GM21526 (cell line): ENCODE data around the gene NKAIN2.
"Not testable (repeated sequence)": the region's sequence is repeated elsewhere in the genome, so short reads cannot be mapped to it uniquely, and the experiment has no call there.

ENCODE experiments used
- ATAC-seq: cut with Tn5 transposase; IDR thresholded peaks from one replicate; pipeline ENCODE4 v1.9.1; 2021; ENCODE audit warnings: moderate library complexity; ENCODE audit not compliant: unreplicated experiment, low FRiP score

NKAIN2 gene

GRCh38 chr6:124400261-124400999 lies 596.8 kb downstream of the NKAIN2 start:
- ATAC-seq, result no peak

DNA sequence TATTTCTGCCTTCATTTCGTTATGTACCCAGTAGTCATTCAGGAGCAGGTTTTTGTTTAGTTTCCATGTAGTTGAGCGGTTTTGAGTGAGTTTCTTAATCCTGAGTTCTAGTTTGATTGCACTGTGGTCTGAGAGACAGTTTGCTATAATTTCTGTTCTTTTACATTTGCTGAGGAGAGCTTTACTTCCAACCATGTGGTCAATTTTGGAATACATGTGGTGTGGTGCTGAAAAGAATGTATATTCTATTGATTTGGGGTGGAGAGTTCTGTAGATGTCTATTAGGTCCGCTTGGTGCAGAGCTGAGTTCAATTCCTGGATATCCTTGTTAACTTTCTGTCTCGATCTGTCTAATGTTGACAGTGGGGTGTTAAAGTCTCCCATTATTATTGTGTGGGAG lies 606.8 kb downstream of the NKAIN2 start:
- ATAC-seq, result not testable (repeated sequence)

- ATAC-seq, result not testable (repeated sequence)
These were observed 609.0 kb downstream of the NKAIN2 start for GRCh38 chr6:124412657-124413056.

- ATAC-seq, result no peak
These were observed 616.6 kb downstream of the NKAIN2 start for GRCh38 chr6:124420116-124420840.

DNA sequence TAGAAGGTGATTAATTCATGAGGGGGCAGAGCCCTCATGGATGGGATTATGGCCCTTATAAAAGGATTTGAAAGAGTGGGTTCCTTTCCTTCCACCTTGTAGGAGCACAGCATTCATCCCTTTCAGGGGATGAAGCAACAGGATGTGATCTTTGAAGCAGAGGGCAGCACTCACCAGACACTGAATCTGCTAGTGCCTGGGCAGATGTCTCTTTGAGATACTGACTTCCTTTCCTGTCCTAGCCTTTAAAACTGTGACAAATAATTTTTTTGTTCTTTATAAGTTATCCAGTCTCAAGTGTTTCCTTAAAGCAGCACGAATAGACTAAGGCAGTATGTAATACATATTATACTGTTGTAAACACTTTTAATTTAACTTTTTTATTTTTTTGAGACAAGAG lies 620.0 kb downstream of the NKAIN2 start:
- ATAC-seq, result no peak

DNA sequence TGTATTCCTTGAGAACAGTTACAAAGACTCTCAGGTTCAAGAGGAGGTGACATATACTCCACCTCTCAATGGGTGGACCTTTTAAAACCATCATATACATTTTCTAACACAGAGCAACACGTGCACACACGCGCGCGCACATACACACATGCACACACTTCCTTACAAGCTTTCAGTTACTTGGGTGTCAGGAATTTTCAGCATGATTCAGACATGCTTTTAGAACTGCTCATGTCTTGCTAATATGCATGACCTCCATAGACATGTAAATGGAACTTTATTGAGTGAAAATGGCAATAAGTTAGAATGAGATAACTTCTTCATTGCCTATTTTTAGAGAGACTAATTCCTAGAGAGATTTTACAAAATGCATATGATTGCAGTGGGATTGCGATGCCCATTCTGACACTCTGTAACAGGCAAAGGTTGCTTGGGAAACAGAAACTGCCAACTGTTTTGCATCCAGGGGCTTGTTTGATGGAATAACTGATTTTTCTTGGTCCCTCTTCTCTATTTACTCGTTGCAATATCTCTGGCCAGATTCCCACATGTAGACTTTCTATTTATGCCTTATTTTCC lies 627.2 kb downstream of the NKAIN2 start:
- no peak for ATAC-seq

- no peak for ATAC-seq
These were observed 629.0 kb downstream of the NKAIN2 start for GRCh38 chr6:124432620-124433019.

DNA sequence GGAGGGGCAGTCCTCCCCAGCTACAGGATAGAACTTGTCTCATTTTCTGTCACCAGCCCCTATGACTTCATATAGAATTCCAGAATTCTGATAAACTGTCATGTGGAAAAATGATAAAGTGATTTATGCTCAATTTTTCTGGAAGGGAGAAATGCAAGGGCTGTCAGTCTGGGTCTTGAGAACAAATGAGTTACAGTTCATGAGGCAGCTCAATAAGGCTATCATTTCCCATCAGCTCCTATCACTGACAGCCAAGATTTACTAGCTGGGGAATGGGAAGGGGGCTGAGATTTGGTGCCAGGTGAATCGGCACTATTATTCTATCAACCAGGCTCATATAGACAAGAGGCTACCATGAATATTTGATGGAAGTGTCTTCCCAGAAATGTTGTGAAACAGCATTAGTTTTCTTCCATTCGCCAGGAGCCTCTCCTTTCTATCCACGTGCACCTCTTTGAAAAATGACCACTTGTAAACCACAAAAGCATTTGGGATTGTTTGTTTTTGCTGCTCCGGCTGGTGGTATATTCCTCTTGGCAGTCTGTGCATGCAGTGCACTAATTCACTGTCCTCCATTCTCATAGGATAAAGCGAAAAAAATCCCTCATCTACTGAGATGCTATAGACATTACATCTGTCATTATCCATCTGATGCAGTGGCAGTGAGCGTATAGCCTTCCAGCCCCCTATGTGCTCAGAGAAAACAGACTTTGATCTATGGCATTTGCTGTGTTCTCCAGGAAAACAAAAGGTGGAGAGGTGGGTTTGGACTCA lies 629.9 kb downstream of the NKAIN2 start:
- ATAC-seq, result no peak

DNA sequence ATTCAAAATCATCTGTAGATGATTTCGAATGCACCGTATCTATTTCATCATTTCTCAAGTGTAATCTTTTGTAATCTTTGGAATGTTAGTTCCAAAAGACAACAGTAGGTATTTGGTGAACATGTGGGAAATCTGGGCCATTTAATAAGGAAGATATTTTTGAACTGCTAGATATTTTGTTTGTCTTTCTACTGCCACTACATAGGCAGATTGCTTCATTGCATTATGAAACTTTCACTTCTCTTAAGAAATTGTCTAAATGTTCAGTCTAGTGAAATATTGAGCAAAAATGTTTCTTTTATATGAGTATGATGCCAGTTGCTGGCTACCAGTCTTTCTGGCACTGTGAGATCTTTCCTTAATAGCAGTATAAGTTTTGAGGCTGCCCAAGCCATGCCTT lies 630.8 kb downstream of the NKAIN2 start:
- ATAC-seq, result no peak

- ATAC-seq, result no peak
These were observed 633.1 kb downstream of the NKAIN2 start for GRCh38 chr6:124436803-124437202.

- no peak for ATAC-seq
These were observed 634.9 kb downstream of the NKAIN2 start for GRCh38 chr6:124438546-124439065.

DNA sequence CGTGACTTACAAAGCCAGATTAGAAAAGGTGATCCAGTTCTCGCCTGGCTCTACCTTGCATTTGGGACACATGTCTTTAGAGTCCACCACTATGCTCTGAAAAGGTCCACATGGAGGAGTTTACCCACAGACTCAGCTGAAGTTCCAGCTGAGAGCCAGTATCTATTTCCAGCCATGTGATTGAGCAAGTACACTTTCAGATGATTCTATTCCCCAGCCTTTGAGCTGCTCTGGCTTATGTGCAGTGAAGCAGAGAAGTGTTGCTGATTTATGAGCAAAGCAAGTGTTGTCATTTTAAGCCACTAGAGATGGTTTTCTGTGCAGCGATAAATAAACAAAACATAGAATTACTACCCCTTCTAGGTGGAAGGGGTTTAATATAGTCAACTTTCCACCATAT lies 637.8 kb downstream of the NKAIN2 start:
- ATAC-seq, result no peak

GRCh38 chr6:124443541-124443940 lies 639.9 kb downstream of the NKAIN2 start:
- ATAC-seq, result no peak

DNA sequence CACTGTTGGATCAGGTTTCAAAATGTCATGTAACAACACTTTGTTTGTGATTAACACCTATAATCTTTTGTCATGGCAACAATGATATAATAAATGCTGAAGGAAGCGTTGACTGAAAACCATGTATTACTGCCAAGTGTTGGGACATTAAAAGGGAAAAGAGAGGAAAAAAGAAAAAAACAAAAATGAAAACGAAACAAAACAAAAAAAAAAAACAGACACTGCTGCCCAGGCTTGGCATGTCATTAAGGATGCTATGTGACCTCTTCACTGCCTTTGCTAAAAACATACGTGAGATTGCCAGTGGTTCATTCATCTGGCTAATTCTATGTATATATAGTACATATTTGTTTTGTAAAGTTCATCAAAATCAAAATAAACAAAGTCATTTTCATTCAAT lies 641.9 kb downstream of the NKAIN2 start:
- no peak for ATAC-seq

DNA sequence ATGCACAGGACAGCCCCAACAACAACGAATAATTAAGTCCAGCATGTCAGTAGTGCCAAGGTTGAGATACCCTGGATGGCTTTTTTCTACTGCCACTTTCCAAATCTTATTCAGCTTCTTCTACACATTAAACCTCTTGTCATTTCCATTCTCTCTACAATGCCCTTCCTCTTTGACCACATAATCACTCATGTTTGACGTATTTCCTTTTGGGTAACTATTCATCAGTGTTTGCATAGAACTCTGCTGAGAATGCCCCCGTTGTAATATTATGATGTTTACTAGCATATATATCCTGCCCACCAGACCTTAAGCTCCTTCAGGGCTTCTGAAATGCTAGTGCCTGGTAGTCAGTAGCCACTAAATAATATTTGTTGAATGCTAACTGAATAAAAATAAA lies 643.3 kb downstream of the NKAIN2 start:
- no peak for ATAC-seq

DNA sequence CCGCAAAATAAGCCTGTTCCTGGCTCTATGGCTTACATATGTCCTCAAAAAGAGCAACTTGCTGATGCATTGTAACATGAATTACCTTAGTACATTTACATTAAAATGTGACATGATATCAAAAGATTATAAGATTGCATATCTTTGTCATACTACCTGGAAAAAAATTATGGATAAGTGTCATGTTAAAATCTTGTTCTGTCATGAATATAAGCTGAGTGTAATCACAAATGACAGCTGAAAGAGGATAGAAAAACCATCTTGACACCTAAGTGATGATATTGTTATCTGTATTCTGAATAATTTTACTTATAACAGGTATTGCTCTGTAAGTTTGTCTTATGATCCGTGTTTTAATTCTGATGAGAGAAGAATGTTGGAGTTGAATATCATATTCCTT lies 655.6 kb downstream of the NKAIN2 start:
- no peak for ATAC-seq

DNA sequence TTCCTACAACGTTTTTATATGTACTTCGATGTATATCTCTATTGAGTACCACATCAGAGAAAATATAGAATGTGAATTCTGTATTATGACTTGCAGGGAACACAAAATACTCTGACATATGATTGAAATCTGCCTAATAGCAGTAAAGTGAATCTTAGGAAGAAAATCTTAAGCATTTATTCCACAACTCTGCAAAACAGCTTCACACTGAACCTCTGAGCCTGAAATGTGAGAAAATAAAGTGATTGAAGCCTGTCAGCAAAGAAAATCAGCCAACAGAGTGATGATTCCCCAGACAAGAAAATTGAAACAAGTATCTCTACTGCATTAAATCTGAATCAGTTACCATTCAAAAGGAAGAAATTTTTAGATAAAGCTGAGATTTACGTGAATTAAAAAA lies 659.1 kb downstream of the NKAIN2 start:
- ATAC-seq, result no peak

DNA sequence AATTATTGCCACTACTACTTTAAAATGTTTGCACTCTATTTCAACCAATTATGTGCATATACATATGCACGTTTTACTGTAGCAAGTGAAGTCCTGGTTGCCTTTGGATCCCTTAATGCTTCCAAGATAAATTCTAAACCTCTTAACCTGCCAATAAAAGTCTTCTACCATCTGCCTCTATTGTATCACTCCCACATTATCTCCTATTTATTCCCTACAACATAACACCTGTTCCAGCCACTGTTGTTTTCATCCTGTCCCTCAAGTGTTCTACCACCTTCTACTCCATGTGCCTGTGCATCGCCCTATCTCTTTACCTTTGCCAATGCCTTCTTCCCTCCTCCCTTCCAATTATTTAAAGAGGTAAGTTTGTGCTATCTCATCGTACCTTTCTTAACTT lies 659.6 kb downstream of the NKAIN2 start:
- ATAC-seq, result no peak

DNA sequence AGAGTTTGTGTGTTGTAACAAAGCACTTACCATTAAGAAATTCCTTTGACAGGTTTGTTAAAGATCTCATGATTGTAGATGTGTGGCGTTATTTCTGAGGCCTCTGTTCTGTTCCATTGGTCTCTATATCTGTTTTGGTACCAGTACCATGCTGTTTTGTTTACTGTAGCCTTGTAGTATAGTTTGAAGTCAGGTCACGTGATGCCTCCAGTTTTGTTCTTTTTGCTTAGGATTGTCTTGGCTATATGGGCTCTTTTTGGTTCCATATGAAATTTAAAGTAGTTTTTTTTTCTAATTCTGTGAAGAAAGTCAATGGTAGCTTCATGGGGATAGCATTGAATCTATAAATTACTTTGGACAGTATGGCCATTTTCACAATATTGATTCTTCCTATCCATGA lies 660.9 kb downstream of the NKAIN2 start:
- ATAC-seq, result not testable (repeated sequence)

GRCh38 chr6:124466949-124467348 lies 663.3 kb downstream of the NKAIN2 start:
- no peak for ATAC-seq

DNA sequence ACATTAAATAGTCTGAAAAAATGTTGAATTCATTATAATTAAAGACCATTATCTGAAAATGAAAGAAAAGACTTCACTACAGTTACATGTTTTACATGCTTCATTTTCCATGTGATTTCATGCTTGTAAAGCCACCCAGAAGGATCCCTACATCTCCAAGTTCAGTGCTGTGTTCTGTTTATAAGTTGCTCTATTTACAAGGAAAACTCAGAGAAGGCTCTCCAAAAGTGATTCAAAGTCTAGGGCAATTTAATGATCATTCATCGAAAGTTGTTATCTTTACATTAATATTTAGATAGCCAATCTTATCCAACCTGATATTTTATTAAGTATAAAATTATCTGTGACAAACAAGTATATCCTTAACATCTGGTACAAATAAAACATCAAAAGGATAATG lies 663.7 kb downstream of the NKAIN2 start:
- no peak for ATAC-seq
